BJ (cell line): ENCODE results near the gene RGS1. TPM values are rescaled to one million over a fixed set of nuclear protein-coding genes. Genes with fewer than 3 reads are reported as not detected.

Experiments
- CTCF ChIA-PET: fragments of 350-600 bp; formaldehyde crosslinking; extraction: SDS; loops from one replicate; lab custom pipeline; 2021; ENCODE audit warnings: antibody characterized with exemption, inconsistent platforms; lab: Yijun Ruan, JAX
- POLR2A ChIA-PET: fragments of 300-600 bp; sonication (Branson Sonifier 250); formaldehyde crosslinking; extraction: SDS; loops from one replicate; lab custom pipeline; 2021; ENCODE audit warnings: antibody characterized with exemption; lab: Charles Lee
- DNase-seq: peaks from one replicate; pipeline ENCODE4 v3.0.0-alpha.2; 2011; ENCODE audit warnings: low read depth
- H3K27me3 ChIP-seq: 2 replicates; pipeline ENCODE4 v1.6.0; 2011; ENCODE audit warnings: low read length; ENCODE audit not compliant: control insufficient read depth, insufficient read depth
- H3K36me3 ChIP-seq: 2 replicates; pipeline ENCODE4 v1.5.1; 2011; ENCODE audit warnings: low read length; ENCODE audit not compliant: control insufficient read depth, insufficient read depth
- H3K4me3 ChIP-seq: 2 replicates; pipeline ENCODE4 v1.5.1; 2011; ENCODE audit warnings: low read depth, mild to moderate bottlenecking, control low read depth, low read length
- polyA plus RNA-seq: library from polyadenylated mRNA; depleted of rRNA; stranded (reverse); fragments of >200 nt; gene quantifications from 2 replicates; pipeline ENCODE4 v1.2.3, GENCODE V29; 2011
- TF ChIP-seq, protein P1 (sequence below): IDR thresholded peaks from 2 replicates; pipeline ENCODE4 v1.5.1; 2011; ENCODE audit warnings: low read depth, mild to moderate bottlenecking, control low read depth, inconsistent platforms, low read length, moderate library complexity; ENCODE audit not compliant: insufficient read depth

The RGS1 gene
- polyA plus RNA-seq, 1 experiment, result not detected

DNA sequence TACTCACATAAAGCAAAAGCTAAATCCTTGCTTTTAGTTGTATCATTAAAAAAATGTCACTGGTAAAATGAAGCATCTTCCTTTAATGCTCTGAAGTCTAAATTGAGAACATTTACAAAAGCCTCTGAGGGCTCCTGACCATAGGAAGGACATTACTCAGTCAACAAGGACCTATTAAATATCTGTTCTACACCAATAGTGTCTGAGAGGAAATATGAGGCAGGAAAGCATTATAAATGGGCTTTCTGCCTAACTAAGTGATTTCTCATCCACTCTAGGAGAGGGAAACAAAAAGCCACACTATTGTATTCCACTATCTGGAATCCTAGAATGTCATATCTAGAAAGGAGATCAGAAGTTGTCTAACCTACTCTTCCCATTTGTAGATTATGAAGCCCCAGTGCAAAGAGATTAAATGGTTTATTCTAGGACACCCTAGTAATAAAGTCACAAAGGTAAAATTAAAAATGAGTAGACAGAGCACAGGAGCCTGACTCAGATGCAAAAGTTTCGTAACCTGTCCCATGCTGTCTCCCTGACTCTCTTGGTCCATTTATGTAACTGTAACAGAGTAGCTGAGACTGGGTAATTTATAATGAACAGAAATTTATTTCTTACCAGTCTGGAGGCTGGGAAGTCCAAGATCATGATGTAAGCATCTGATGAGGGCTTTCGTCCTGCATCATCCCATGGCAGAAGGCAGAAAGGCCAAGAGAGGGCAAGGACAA is 17.6 kb downstream of the RGS1 start:
- POLR2A ChIA-PET, result interaction anchor here (0.6 kb wide), 1 partner anchor 119 kb away, joined by 4 read pairs; no protein-coding TSS in a partner anchor
- TF ChIP-seq, protein P1, sequence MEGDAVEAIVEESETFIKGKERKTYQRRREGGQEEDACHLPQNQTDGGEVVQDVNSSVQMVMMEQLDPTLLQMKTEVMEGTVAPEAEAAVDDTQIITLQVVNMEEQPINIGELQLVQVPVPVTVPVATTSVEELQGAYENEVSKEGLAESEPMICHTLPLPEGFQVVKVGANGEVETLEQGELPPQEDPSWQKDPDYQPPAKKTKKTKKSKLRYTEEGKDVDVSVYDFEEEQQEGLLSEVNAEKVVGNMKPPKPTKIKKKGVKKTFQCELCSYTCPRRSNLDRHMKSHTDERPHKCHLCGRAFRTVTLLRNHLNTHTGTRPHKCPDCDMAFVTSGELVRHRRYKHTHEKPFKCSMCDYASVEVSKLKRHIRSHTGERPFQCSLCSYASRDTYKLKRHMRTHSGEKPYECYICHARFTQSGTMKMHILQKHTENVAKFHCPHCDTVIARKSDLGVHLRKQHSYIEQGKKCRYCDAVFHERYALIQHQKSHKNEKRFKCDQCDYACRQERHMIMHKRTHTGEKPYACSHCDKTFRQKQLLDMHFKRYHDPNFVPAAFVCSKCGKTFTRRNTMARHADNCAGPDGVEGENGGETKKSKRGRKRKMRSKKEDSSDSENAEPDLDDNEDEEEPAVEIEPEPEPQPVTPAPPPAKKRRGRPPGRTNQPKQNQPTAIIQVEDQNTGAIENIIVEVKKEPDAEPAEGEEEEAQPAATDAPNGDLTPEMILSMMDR, result no peak
- no peak overlapping the region for H3K4me3 ChIP-seq
- H3K27me3 ChIP-seq, result no peaks in the 10 kb centered on the region
- CTCF ChIA-PET, result interaction anchor here (0.9 to 4.8 kb wide), 5 partner anchors 10 to 116 kb away, joined by 3 to 14 read pairs (median 4); no protein-coding TSS in a partner anchor
- H3K36me3 ChIP-seq, result no peaks in the 10 kb centered on the region
- no peak for DNase-seq

DNA sequence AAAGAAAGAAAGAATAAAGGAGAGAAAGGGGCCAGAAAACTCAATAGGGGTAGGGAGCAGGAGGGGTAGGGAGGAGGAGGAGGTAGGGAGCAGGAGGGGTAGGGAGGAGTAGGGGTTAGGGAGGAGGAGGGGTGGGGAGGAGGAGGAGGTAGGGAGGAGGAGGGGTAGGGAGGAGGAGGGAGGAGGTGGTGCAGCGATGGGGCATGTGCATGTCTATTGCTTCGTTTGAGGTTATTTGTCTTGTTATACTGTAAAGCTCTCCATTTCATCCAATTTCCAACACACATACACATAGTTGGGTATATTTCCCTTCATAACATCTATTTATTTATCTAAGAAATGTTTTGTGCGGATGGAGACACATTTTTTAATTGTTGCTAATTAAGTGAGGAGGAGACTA is 19.7 kb downstream of the RGS1 start:
- DNase-seq, result no peak
- H3K36me3 ChIP-seq, result no peaks in the 10 kb centered on the region
- POLR2A ChIA-PET, result no interaction called here
- no peak overlapping the region for H3K4me3 ChIP-seq
- TF ChIP-seq, protein P1, result no peak
- no peaks in the 10 kb centered on the region for H3K27me3 ChIP-seq
- CTCF ChIA-PET, result interaction anchor here (1.3 kb wide), 1 partner anchor 14 kb away, joined by 3 read pairs; no protein-coding TSS in a partner anchor

DNA sequence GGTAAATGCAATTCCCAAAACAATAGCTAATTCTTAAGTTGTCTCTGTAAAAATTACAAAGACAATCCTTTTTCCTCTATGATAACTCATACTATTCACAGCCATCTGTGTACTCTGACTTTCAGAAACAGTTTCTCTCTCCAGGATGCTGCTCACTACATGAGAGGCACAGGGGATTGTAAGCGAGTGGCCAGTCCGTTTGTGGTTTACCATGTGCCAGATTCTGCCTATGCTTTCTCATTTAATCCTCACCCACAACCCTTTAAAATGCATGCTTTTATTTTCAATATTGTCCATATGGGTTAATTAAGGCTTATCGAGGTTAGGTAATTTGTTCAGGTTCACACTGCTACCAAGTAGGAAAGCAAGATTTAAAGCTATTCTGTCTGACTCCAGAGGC is 23.0 kb downstream of the RGS1 start:
- POLR2A ChIA-PET, result no interaction called here
- Histone ChIP-seq H3K36me3 (no peaks in the 10 kb centered on the region), H3K4me3 (no peak overlapping the region), H3K27me3 (no peaks in the 10 kb centered on the region)
- CTCF ChIA-PET, result interaction anchor here (0.9 to 1.4 kb wide), 3 partner anchors 9 to 126 kb away, joined by 3 read pairs; no protein-coding TSS in a partner anchor
- no peak for DNase-seq
- TF ChIP-seq, protein P1, result no peak

DNA sequence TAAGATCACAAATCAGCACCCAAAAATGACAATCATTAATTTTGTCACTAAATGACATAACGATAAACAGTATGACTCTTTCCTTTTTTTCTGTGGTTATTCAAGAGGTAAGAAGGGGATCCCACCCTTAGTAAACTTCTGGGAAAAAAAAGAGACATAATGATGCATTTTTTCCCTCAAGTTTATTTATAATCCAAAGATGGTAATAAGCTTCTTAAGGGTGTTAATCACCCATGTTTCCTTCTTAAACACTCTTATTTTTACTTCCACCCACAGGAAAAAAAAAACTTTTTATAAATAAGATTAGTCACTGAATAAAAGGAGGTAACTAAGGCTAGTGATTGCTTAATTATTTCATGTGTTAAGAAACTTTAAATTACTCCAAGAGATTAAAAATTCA is 24.7 kb downstream of the RGS1 start:
- POLR2A ChIA-PET, result no interaction called here
- TF ChIP-seq, protein P1, result no peak

DNA sequence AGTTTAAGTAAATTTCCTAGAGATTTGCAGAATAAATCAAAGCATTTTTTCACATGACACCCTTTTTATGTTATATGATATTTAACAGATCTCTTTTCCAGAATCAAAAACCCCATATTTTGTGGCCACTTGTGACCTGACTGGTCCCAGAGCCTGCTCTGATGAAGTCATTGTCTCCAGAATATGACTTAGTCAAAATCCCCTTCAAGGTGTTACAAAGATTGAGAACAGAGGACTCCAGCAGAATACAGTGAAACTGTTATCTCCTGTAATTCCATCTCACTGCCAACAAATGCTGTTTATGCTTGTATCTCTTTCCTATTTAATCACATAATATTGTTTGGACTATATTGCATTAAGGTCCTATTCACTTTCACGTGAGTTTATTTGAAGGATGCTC is 25.6 kb downstream of the RGS1 start:
- POLR2A ChIA-PET, result no interaction called here
- Histone ChIP-seq H3K36me3 (no peaks in the 10 kb centered on the region), H3K27me3 (no peaks in the 10 kb centered on the region), H3K4me3 (no peak overlapping the region)
- TF ChIP-seq, protein P1, result no peak
- DNase-seq, result no peak
- CTCF ChIA-PET, result no interaction called here

More for the DNA sequence above, 24.7 kb downstream of the RGS1 start:
- no peaks in the 10 kb centered on the region for H3K27me3 ChIP-seq
- H3K36me3 ChIP-seq, result no peaks in the 10 kb centered on the region
- CTCF ChIA-PET, result interaction anchor here (0.6 kb wide), 1 partner anchor 141 kb away, joined by 4 read pairs; no protein-coding TSS in a partner anchor
- H3K4me3 ChIP-seq, result no peak overlapping the region
- no peak for DNase-seq
